HEK293 (cell line): ENCODE data around the gene HID1.

Experiments used
- CTCF ChIA-PET: fragments of 350-600 bp; formaldehyde crosslinking; extraction: SDS; loops from one replicate; lab custom pipeline; 2021; ENCODE audit warnings: antibody characterized with exemption; lab: Yijun Ruan, JAX
- POLR2A ChIA-PET: fragments of 300-600 bp; formaldehyde crosslinking; extraction: SDS; loops from one replicate; lab custom pipeline; 2020; ENCODE audit warnings: antibody characterized with exemption, inconsistent platforms; lab: Yijun Ruan, JAX
- H3K27ac ChIP-seq: fragments of 200-500 bp; sonication (Bioruptor generic); 2 replicates; pipeline ENCODE4 v1.5.1; 2014; ENCODE audit warnings: low read depth, low read length, control low read depth, inconsistent platforms; ENCODE audit errors: extremely low read depth
- H3K36me3 ChIP-seq, 2 experiments: fragments of 200-500 bp in 1 of 2; sonication (Bioruptor generic) in 1 of 2; 1 replicate in 1 of 2; 2 replicates in 1 of 2; pipeline ENCODE4 v1.5.1; 2014 to 2017; ENCODE audit warnings: inconsistent platforms in 2 of 2, low read length in 2 of 2; ENCODE audit not compliant: control insufficient read depth in 2 of 2, insufficient read depth in 1 of 2
- H3K4me1 ChIP-seq: fragments of 200-500 bp; sonication (Bioruptor generic); 2 replicates; pipeline ENCODE4 v1.5.1; 2014; ENCODE audit warnings: mild to moderate bottlenecking, low read length, inconsistent platforms; ENCODE audit not compliant: control insufficient read depth, insufficient read depth
- H3K4me3 ChIP-seq: 2 replicates; pipeline ENCODE4 v1.5.1; 2011; ENCODE audit warnings: low read depth, mild to moderate bottlenecking, control low read depth, low read length, moderate library complexity
- H3K9me3 ChIP-seq: fragments of 200-500 bp; sonication (Bioruptor generic); 2 replicates; pipeline ENCODE4 v1.5.1; 2014; ENCODE audit warnings: low read depth, low read length, inconsistent platforms; ENCODE audit not compliant: control insufficient read depth, insufficient read depth
- EGR2 ChIP-seq: fragments of 450-650 bp; formaldehyde crosslinking; IDR thresholded peaks from 2 replicates; pipeline ENCODE4 v1.5.1; 2016; ENCODE audit warnings: low read depth, missing biosample characterization, missing genetic modification characterization
- GFI1B ChIP-seq: fragments of 450-650 bp; formaldehyde crosslinking; IDR thresholded peaks from 2 replicates; pipeline ENCODE4 v1.5.1; 2016; ENCODE audit warnings: missing biosample characterization, missing genetic modification characterization
- MZF1 ChIP-seq: fragments of 450-650 bp; formaldehyde crosslinking; IDR thresholded peaks from 2 replicates; pipeline ENCODE4 v1.5.1; 2017; ENCODE audit warnings: missing biosample characterization, missing genetic modification characterization, borderline replicate concordance
- OVOL3 ChIP-seq: fragments of 450-650 bp; formaldehyde crosslinking; IDR thresholded peaks from 2 replicates; pipeline ENCODE4 v1.5.1; 2016; ENCODE audit warnings: missing biosample characterization, missing genetic modification characterization
- SCRT1 ChIP-seq: fragments of 450-650 bp; formaldehyde crosslinking; IDR thresholded peaks from 2 replicates; pipeline ENCODE4 v1.5.1; 2016; ENCODE audit warnings: missing biosample characterization, missing genetic modification characterization, borderline replicate concordance
- ZBTB1 ChIP-seq: fragments of 450-650 bp; formaldehyde crosslinking; IDR thresholded peaks from 2 replicates; pipeline ENCODE4 v1.5.1; 2016; ENCODE audit warnings: missing biosample characterization, missing genetic modification characterization
- ZFHX2 ChIP-seq: fragments of 450-650 bp; formaldehyde crosslinking; conservative IDR thresholded peaks from 2 replicates; pipeline ENCODE4 v1.5.1; 2016; ENCODE audit warnings: missing biosample characterization, missing genetic modification characterization
- ZIC2 ChIP-seq: fragments of 450-650 bp; formaldehyde crosslinking; IDR thresholded peaks from 2 replicates; pipeline ENCODE4 v1.5.1; 2016; ENCODE audit warnings: missing biosample characterization, missing genetic modification characterization
- ZNF423 ChIP-seq: fragments of 450-650 bp; formaldehyde crosslinking; IDR thresholded peaks from 2 replicates; pipeline ENCODE4 v1.5.1; 2016; ENCODE audit warnings: missing biosample characterization, missing genetic modification characterization
- ZNF473 ChIP-seq: fragments of 450-650 bp; formaldehyde crosslinking; IDR thresholded peaks from 2 replicates; pipeline ENCODE4 v1.5.1; 2017; ENCODE audit warnings: missing biosample characterization, missing genetic modification characterization
- ZNF629 ChIP-seq: fragments of 450-650 bp; formaldehyde crosslinking; IDR thresholded peaks from 2 replicates; pipeline ENCODE4 v1.5.1; 2017; ENCODE audit warnings: missing biosample characterization, missing genetic modification characterization
- ZNF664 ChIP-seq: fragments of 450-650 bp; formaldehyde crosslinking; IDR thresholded peaks from 2 replicates; pipeline ENCODE4 v1.5.1; 2016; ENCODE audit warnings: missing biosample characterization, missing genetic modification characterization
- ZNF701 ChIP-seq: fragments of 450-650 bp; formaldehyde crosslinking; IDR thresholded peaks from 2 replicates; pipeline ENCODE4 v1.5.1; 2016; ENCODE audit warnings: missing biosample characterization, missing genetic modification characterization
- ZSCAN16 ChIP-seq: fragments of 450-650 bp; formaldehyde crosslinking; IDR thresholded peaks from 2 replicates; pipeline ENCODE4 v1.5.1; 2016; ENCODE audit warnings: missing biosample characterization, missing genetic modification characterization
- TF ChIP-seq, protein P1 (sequence below): fragments of 450-650 bp; formaldehyde crosslinking; IDR thresholded peaks from 2 replicates; pipeline ENCODE4 v1.5.1; 2016; ENCODE audit warnings: missing biosample characterization, missing genetic modification characterization

The HID1 gene

DNA sequence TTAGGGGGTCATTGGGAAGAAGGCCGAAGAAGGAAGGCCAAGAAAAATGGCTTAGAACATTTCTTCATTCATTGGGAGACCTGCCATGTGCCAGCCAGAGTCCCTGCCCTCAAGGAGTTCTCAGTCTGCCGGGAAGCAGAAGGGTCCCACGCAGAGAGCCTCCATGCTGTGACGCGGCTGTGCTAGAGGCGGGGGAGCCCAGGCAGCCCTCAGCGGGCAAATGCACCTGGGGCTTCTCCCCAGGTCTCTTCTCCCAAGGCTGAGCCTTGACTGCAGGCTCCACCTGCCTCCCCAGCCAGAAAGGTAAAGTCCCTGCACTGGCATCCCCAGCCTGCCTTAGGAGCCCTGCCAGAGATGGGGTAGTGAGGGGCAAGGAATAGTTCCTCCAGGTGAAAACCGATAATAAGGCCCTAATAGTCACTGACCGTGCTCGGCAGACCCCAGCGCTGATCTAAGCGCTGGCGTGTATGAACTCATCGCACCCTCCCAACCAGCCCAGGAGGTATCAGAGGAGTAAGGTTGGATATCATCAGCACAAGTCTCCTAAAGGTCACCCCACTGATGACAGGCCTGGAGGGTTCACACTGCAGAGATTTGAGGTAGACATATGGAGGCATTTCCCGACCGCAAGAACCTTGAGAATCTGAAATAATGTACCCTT lies 8.9 kb upstream of the HID1 start:
- H3K27ac ChIP-seq = peak overlapping the region; percentile 79; the same call in 1 of the 2 replicates

DNA sequence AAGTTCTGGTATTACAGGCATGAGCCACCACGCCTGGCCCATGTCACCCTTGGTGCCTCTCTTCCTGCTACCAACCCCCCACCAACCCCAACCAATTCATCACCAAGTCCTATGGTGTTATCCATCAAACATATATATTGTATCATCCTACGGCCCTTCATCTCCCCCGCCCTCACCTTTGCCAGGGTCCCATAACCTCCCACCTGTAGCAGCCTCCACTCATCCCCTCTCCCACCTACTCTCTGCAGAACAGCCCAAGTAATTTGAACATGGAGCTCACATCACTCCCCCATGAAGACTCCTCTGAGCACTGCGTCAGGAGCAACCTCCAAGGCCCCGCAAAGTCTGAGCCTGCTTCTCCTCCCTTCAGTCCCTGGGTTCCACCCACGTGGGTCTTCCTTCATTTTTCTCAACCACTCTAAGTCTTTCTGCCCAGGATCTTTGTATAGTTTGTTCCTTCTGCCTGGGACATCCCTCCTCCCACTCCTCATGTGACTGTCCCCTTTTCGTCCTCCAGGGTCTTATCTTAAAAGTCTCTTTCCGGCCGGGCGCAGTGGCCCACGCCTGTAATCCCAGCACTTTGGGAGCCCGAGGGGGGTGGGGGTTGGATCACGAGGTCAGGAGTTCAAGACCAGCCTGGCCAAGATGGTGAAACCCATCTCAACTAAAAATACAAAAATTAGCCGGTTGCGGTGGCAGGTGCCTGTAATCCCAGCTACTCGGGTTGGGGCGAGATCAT lies 7.0 kb upstream of the HID1 start:
- TF ChIP-seq SCRT1 (tag by site-specific recombination) (no peak), ZFHX2 (tag by site-specific recombination) (peak; percentile 87), EGR2 (tag by site-specific recombination) (peak; percentile 98), ZNF664 (tag by site-specific recombination) (0 out of 2 replicates have a peak, but pooled peaks have one; percentile 33), ZNF473 (tag by site-specific recombination) (no peak)
- Histone ChIP-seq H3K4me1 (peaks cover 3% of the 10 kb centered on the region; the same call in 1 of the 2 replicates), H3K4me3 (no peak overlapping the region), H3K27ac (no peak overlapping the region), H3K36me3 (no peaks in the 10 kb centered on the region), H3K9me3 (no peaks in the 10 kb centered on the region)
- ChIA-PET CTCF (interaction anchor here (0.6 to 0.8 kb wide), 4 partner anchors 16 to 188 kb away, joined by 3 read pairs; no protein-coding TSS in a partner anchor), POLR2A (interaction anchor here (0.7 kb wide), 2 partner anchors 203 to 226 kb away, joined by 6 to 12 read pairs; partner anchors contain the start of genes NAT9 and NUP85)

More for the DNA sequence above, 8.9 kb upstream of the HID1 start:
- ChIA-PET CTCF (interaction anchor here (1.0 to 1.1 kb wide), 2 partner anchors 11 to 124 kb away, joined by 3 read pairs; no protein-coding TSS in a partner anchor), POLR2A (interaction anchor here (1.8 kb wide), 1 partner anchor 31 kb away, joined by 13 read pairs; the partner anchor contains the start of gene MRPL58)
- peak overlapping the region; percentile 56 for H3K4me3 ChIP-seq
- no peaks in the 10 kb centered on the region for H3K9me3 ChIP-seq
- no peaks in the 10 kb centered on the region for H3K36me3 ChIP-seq
- H3K4me1 ChIP-seq = peaks cover 3% of the 10 kb centered on the region; the same call in 1 of the 2 replicates
- peak; percentile 24; the same call in 1 of the 2 replicates for TF ChIP-seq ZIC2
- TF ChIP-seq MZF1 (tag by site-specific recombination) = no peak

DNA sequence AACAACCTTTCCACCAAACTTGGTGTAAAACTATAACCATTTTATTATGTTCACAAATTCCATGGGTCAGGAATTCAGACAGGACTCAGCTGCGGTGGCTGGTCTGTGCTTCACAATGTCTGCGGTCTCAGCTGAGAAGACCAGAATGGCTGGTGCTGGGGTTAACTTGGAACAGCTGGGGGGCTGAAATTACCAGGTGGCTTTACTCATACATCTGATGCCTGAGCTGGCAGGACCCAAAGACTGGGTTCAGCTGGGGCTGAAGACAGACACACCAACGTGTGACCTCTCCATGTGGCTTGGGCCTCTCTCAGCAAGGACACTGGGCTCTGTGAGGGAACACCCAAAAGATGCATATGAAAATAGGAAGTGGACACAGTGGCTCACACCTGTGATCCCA lies 5.7 kb upstream of the HID1 start:
- TF ChIP-seq ZFHX2 (tag by site-specific recombination) (no peak), GFI1B (no peak), ZBTB1 (no peak), ZNF423 (tag by site-specific recombination) (no peak), ZNF701 (tag by site-specific recombination) (no peak), OVOL3 (tag by site-specific recombination) (no peak)
- TF ChIP-seq, protein P1, sequence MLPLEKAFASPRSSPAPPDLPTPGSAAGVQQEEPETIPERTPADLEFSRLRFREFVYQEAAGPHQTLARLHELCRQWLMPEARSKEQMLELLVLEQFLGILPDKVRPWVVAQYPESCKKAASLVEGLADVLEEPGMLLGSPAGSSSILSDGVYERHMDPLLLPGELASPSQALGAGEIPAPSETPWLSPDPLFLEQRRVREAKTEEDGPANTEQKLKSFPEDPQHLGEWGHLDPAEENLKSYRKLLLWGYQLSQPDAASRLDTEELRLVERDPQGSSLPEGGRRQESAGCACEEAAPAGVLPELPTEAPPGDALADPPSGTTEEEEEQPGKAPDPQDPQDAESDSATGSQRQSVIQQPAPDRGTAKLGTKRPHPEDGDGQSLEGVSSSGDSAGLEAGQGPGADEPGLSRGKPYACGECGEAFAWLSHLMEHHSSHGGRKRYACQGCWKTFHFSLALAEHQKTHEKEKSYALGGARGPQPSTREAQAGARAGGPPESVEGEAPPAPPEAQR (tag by site-specific recombination) = no peak
- H3K4me3 ChIP-seq = no peak overlapping the region
- peaks cover 2% of the 10 kb centered on the region; the same call in 1 of the 2 replicates for H3K4me1 ChIP-seq
- ChIA-PET CTCF (interaction anchor here (0.7 to 2.3 kb wide), 2 partner anchors 17 to 20 kb away, joined by 3 to 15 read pairs; no protein-coding TSS in a partner anchor), POLR2A (no interaction called here)
- no peaks in the 10 kb centered on the region for H3K9me3 ChIP-seq
- H3K27ac ChIP-seq = no peak overlapping the region
- H3K36me3 ChIP-seq = no peaks in the 10 kb centered on the region

DNA sequence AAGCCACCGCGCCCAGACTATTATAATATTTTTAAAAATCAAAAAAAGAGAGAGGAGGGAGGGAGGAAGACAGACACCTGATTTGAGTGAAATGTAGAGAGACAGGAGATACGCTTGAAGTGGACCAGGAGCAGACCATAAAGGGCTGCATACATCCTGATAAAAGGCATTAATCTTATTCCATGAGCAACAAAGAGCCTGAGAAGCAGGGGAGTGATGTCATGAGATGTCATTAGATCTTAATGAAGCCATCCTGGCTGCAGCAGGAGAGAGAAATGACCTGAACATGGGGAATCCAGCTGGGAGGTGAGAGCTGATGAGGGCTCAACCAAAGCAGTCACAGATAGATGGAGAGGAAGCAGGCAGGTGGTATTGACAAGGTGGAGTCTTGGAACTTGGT lies 5.2 kb upstream of the HID1 start:
- POLR2A ChIA-PET = no interaction called here

More for the DNA sequence above, 5.2 kb upstream of the HID1 start:
- Histone ChIP-seq H3K27ac (no peak overlapping the region), H3K4me3 (no peak overlapping the region), H3K36me3 (no peaks in the 10 kb centered on the region)
- CTCF ChIA-PET = interaction anchor here (0.7 to 2.3 kb wide), 2 partner anchors 16 to 19 kb away, joined by 3 to 15 read pairs; no protein-coding TSS in a partner anchor
- TF ChIP-seq ZNF629 (tag by site-specific recombination) (peak; percentile 67), ZSCAN16 (tag by site-specific recombination) (no peak)
- TF ChIP-seq, all 188 proteins: peak for 1
- Histone ChIP-seq H3K9me3 (no peaks in the 10 kb centered on the region), H3K4me1 (no peaks in the 10 kb centered on the region)
